Pons (tissue), 1 donor: ENCODE results near the gene PITPNC1.
"Not testable (repeated sequence)": the region's sequence is repeated elsewhere in the genome, so short reads cannot be mapped to it uniquely, and the experiment has no call there.

ENCODE experiments used
- DNase-seq: peaks from one replicate; pipeline ENCODE4 v3.0.0-alpha.2; 2016; ENCODE audit warnings: low spot score

The PITPNC1 gene

DNA sequence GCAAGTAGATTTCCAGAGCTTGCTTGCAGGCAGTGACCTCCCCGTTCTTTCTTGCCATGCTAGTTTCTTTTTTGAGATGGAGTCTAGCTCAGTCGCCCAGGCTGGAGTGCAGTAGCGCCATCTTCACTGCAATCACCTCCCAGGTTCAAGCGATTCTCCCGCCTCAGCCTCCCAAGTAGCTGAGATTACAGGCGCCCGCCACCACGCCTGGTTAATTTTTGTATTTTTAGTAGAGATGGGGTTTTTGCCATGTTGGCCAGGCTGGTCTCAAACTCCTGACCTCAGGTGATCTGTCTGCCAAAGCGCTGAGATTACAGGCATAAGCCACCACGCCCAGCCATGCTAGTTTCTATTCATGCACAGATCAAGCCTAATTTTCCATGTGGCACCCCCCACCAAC, 139.5 kb downstream of the PITPNC1 start:
- not testable (repeated sequence) for DNase-seq

DNA sequence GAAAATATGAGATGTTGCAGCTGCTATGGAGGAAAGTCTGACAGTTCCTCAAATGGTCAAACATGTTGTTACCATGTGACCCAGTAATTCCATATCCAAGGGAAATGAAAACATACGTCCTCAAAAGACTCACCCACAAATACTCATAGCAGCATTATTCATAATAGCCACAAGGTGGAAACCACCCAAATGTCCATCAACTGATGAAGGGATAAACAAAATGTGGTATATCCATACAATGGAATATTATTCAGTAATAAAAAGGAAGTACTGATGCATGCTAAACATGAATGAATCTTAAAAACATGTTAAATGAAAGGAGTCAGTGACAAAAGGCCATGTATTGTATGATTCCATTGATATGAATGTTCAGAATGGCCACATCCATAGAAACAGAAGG, 140.2 kb downstream of the PITPNC1 start:
- no peak for DNase-seq

DNA sequence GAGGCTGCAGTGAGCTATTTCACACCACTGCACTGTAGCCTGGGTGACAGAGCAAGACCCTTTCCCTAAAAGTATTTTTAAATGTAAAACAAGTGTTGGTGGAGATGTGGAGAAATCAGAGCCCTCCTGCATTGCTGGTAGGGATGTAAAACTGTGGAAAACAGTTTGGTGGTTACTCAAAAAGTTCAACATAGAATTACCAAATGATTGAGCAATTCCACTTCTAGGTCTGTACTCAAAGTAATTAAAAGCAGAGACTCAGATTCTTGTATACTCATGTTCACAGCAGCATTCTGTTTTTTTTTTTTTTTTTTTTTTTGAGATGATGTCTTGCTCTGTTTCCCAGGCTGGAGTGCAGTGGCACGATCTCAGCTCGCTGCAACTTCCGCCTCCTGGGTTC, 141.8 kb downstream of the PITPNC1 start:
- no peak for DNase-seq

DNA sequence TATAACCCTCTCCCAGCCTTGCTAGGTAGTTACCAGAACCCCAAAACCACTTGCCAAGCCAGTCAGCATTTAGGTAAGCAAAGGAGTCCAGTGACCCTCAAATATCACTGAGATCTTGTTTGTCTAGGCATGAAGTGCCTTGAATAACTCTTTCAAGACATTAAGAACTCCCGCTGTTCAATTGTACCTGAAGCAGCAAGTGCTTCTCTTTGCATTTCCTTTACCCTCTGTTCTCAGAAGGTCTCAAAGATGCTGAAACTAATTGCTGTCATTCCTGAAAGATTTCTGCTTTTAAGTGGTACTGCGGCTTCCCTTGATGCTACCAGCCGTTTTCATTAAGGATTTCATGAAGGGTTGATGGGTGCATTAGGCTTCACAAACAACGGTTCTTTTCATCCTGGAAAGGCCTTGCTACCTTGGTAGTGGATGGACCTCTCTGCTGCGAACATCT, 142.7 kb downstream of the PITPNC1 start:
- DNase-seq = no peak

DNA sequence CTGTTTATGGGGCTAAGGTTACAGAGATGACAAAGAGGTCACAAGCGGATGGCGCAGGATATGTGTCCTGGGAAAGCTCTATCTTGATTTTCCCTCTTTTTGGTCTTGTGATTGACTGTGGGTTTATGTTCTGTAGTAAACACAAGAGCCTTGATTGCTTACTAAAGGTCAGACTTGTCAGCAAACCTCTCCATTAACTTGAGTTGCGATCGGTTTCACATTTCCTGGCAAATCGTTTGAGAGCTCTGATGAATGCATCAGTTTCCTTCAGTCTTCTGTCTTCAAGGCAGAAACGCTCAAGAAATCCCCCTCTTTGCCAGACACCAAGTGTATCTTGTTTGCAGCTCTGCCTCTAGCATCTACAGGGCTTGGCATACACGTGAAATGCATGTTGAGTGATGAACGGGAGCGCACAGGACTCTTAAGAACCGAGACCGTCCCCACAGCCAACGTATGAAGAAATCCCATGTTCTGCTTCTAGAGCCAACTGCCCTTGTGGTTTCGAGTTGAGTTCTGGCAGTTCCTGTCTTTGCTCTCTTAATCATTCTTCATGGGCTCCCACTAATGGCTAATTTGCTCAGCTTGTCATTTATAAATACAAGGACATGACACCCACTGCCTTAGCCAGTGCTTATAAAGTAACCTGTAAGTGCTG, 143.3 kb downstream of the PITPNC1 start:
- DNase-seq = peak; percentile 29

DNA sequence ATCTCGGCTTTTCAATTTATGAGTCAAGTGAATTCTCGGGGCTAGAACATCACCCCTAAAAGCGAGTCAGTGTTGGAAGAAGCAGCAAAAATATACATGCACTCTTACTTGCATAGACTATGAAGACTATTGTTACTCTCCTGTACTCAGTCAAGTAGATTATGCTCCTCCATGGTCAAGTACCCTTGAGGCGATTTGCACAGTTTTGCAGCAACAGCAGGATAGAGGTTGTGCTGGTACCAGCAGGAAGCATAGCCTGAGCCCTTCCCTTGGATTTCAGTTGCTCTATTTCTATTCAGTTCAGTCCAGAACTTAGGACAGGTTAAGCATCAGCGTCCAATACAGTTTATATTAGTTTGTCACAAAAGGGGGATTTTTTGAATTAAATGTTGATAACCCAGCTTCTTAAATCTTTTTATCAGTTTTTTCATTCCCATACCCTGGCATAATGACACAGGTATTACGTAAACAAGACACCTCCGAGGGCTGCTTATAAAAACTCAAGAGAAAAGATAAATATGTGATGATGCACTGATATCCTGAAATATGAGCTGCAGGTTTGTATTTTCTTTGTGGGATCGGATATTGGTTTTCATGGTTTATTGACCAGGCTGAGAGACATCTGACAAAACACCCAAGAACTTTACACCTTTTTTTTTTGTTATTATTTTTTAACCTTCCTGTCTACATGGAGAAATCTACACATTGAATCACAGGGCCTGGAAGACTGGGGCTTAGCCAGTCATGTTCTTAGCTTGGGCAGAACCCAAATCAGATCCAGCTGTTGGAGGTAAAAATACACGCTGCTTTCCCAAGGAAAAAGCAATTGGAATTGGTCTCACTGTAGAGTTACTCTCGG, 144.1 kb downstream of the PITPNC1 start:
- DNase-seq = no peak

DNA sequence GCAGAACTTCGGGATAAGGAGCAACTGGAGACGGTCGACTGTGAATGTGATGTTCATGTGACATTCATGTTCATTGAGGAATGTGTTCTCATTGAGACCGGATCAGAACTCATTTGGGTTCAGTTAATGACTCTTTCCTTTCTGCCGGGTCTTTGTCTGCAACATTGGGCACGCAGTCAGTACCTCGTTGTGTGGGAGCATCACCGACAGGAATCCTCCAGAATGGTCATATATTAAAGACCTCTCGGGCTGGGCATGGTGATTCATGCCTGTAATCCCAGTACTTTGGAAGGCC, 144.6 kb downstream of the PITPNC1 start:
- DNase-seq = no peak

DNA sequence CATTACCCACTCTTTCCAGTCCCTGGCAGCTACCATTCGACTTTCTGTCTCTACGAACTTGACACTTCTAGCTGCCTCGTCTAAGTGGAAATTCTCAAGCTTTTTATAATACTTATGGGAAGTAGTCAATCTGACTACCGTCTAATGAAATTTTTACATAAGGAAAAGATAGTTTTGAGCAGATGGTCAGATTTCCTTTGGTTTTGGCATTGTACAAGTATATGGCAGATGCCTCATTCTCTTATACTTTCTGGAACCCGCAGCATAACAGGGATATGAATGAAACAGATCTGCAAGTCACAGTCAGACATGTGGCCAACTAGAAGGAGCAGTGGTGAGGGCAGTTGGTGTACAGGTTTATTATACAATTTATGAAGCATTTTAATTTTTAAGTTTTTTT, 146.0 kb downstream of the PITPNC1 start:
- DNase-seq = no peak

DNA sequence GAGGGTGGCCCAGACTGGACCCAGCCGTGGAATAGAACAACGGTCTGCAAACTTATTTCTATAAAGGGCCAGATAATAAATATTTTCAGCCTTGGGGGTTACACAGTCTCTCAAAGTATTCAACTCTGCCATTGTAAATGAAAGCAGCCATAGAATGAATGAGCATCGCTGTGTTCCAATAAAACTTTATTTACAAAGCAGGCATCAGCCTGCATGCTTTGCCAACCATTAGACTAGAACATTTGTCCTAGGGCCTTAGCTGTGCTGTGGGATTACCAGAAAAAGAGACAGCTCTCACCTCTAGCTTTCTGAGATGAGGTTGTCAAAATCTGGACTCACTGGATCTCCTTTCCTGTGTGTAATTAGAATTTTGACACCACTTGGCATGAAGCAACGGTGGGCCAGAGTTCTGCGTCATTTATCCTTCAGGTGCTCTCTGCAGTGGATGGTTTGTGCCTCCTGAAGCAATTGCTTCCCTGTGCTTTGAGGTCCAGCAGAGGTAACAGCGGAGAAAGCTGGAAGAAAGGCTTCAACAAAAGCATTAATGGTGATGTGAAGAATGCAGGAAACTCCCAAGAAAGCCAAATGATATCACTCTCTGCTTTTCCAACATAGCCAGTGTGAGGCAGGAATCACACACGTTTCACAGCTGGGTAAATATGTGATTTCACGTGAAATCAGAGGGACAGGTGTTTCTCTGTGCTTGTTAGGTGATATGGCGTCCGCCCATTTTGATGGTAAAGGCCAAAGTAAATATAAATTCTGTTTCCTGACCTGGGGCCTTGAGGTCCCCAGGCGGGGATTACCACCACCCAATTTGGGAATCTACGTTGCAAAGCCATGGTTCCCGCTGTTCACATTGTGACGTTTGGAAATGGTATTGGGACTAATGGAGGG, 148.4 kb downstream of the PITPNC1 start:
- no peak for DNase-seq

DNA sequence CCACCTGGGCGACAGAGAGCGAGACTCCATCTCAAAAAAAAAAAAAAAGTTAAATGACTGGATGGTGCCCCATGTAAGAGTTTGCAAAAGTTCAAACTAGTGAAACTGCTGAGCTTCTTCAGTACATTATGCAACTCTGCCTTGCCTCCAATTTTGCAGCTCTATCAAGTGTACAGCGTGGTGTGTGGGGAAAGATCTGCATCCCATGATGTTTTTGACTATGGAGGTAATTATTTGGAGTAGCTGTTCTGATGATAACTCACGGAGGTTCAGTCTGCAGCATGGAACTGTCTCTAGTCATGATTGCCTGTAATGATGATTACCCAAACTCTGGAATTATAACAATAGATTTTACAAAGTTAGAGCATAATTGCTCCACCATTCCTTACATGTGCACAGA, 149.6 kb downstream of the PITPNC1 start:
- DNase-seq = no peak

DNA sequence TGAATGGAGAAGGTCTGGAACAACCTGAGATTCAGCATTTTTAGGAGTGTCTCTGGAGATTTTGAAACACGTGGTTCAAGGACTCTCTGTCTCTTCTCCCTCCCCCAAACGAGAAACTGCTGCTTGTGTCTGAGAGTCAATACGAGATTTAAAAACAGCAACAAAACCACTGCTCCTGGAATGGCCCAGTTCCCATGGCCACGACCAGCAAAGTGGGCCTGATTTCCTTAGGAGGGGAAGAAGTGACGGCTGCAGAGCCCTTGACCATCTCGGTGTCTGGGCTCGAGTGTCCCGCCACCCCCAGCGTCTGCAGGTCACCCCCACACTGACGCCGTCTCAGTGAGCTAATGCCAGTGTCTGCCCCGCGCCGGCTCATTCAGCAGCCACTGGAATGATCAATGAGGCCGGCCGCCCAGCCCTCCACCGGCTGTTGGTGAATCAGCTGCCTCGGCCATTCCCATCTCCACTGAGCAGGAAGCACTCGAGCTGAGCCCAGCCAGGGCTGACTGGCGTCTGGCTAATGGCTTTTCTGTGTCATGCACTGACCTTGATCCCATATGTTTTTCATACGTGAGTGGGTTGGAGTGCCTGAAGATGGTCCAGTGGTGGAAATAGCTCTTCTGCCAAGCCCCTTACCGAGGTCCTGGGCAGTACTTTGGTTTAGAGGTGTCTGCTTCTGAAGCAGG, 151.8 kb downstream of the PITPNC1 start:
- peak; percentile 52 for DNase-seq

DNA sequence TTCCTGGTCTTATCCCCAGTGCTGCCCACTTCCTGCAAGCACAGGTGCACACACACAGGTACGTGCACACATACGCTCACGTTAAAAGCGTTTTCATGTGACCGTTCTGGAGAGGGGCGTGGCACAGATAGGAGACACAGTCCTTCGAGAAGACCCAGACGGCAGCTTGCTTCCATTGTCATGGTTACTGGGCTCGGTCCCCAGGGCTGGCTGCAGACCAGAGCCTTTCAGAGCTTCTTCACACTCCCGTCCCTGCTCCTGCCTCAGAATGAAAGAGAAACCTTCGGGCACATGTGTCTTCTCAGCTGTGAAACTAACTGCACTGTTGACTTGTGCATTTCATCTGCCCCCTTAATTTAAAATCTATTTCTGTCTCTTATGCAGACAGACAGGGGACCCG, 154.2 kb downstream of the PITPNC1 start:
- DNase-seq = peak; percentile 46

DNA sequence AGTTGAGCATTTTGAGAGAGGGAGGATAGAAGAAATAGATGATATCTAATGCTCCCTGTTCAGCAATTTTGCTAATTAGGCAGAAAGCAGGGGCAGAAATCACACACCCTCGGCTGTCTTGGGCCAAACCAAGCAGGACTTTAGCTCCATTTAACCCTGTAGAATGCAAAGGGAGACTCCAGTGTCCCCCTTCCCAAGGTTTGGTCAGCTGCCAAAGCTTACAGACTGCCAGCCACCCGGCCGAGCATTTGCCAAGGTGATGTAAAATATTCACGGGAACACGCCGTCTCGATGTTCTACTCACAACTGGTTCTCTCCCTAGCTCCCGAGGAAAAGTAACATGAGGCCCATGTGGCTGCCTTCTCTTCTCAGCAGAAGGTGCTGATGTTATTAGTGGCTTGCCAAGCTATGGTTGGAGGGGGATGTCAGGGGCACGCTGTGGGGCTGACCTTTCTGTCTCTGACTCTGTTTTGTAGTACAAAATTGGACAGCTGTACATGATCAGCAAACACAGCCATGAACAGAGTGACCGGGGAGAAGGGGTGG, 155.3 kb downstream of the PITPNC1 start:
- DNase-seq = peak; percentile 29

DNA sequence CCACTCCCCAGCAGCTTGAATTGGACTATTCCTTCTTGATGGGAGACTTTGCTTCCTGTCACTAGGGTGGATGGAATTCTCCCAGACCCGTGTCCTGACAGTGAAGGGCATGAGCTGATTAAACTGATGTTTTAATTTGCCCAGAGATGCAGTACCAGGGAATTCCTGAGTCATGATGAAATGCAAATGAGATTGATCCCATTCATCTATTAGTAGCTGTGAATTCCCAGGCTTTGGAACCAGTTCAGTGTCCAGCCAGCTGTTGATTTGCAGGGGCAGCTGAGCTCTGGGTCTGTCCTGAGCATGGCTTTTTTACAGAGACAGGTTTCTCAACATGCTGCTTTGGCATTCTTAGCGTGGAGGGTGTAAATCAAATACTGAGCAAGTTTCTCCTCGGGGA, 157.9 kb downstream of the PITPNC1 start:
- DNase-seq = no peak

DNA sequence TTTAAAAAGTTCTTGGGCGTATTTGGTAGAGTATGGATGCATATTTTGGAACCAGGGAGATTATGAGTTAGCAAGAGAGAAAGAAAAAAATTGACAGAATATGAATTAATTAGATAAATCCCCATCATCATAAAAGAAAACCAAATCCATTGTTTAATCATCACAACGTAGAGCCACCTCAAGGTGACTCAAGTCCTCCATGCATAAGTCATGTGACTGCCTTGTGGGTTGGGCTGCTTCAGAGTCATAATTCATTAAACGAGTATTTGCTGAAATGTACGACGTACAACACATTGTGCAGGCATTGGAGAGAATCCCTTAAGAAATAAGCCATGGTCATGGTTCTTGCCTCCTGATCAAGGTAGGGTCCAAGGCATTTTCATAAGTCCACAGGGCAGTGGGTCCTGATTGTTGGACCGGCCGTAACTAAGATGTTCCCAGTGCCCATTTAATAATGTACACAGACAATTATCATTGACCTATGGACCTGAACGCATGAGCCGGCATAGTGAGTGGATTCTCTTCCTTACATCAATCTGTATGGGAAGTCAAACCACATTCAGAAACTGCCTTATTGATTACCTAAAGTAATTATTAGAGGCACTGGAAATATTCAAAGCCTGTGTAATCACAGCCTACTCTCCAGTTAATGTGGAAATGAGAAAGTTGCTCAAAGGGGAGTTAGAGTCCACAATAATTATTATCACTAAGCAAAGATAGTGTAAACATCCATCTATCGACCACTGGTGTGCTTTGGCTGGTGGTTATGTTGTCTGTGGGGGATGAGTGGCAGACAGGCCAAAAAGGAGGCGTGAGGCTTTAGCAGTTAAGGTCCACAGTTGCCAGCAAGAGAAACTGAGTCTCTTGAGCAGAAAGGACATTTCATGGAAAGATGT, 165.4 kb downstream of the PITPNC1 start:
- DNase-seq = no peak

DNA sequence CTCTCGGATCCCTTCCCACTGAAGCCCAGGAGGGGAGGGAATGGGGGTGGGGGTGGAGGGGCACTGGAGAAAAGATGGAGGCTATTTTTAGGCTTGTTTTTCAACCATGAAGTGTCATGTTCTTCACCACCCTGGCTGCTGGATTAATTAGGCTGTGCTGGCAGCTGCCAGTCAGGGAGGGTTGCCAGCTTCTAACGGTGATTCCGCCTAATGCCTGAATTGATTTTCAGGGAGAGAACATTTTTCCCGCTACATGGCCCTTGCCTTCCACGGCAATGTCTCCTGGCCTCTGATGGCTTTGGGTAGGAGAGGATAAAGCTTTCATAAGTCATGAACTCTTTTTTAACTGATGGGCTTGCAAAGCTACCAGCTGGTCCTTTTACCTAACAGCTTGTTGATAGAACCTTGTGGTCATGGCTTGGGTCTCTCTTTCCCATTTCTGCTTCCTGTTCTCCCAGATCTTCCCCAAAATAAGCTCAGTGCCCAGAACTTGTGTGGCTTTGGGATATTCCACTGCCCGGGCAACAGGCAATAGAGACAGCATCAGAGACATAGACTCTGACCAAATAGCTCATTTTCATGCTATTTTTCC, 167.4 kb downstream of the PITPNC1 start:
- no peak for DNase-seq

DNA sequence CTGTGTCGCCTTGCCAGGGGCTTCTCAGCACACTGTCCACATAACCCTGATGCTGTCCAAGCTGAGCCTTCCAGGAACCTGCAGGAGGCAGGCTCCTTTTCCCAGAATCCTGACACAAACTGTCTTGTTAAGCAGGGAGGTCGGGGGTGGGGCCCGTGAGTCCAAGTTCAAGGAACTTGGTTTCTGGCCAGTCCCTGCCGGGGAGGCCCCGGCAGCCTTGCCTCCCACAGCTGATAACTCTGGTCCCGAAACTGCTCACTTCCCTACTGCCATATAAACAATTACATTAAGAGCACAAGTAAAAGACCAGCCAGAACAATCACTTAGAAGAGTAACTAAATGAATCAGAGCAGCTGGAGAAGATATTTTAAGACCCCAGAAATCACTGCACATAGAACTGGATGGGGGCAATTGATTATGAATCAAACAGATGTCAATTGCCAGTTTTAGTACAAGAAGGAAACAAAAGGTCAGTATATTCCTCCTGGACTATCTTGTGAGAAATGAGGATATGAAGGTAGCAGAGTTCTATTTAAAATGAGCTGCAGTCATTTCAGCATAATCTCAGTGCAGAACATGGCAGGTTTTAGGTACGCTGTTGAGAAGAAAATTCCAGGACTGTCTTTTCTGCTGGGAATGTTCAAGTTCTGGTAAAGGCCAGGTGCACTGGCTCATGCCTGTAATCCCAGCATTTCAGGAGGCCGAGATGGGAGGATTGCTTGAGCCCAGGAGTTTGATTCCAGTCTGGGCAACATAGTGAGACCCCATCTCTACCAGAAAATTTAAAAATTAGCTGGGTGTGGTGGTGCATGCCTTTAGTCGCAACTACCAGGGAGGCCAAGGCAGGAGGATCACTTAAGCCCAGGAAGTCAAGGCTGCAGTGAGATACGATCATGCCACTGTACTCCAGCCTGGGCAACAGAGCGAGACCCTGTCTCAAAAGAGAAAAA, 169.8 kb downstream of the PITPNC1 start:
- peak; percentile 40 for DNase-seq

DNA sequence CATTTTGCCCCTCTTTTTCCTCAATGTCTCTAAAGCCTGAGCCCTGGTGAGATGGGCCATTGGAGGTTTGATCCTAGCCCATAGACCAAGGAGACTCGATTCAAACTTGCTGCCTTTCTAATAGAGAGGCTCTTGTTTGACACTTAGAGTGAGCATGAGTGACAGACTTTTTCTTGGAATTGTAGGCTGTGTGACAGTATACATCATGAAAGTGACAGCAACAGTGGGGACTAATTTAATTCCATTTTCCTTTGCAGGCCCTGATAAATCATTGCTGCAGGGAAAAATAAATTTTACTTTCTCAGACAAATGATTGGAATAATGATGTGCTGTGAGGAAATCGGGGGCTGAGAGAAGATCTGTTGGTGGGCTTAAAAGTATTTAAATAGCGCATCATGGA, 171.6 kb downstream of the PITPNC1 start:
- DNase-seq = no peak

DNA sequence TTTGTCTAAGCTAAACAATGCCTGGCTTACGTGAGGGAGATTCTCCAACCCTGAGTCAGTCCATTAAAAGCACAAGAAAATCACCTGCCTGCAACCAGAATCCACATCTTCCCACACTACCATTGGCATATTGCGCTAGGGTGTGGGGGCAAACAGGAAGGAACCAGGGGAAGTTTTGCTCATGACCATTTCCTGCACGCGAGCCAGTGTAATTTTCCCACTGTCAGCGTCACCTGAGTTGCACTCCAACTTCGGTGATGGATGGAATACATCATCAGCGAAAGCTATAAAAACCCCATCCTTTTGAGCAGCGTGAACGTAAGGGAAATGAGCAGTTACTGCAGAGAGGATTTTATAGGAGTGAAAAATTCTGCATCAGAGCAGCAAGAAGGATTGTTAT, 172.7 kb downstream of the PITPNC1 start:
- no peak for DNase-seq
